ENCODE measurements around the gene ABCA10. TPM values are rescaled to one million over a fixed set of nuclear protein-coding genes. Genes with fewer than 3 reads are reported as not detected.
"Not testable (repeated sequence)": the region's sequence is repeated elsewhere in the genome, so short reads cannot be mapped to it uniquely, and the experiment has no call there.

The ABCA10 gene
- total RNA-seq, 1 donor from 2014 or later = 0.60 TPM

DNA sequence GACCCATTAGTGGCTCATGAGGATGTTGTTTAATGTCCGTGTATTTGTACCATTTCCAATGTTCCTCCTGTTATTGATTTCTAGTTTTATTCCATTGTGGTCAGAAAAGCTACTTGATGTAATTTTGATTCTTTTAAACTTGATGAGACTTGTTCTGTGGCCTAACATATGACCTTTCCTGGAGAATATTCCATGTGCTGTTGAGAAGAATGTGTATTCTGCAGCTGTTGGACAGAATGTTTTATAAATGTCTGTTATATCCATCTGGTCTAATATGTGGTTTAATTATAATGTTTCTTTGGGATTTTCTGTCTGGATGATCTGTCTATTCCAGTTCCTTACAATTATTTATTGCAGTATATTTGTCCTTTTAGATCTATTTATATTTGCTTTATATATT, 2.9 kb upstream of the ABCA10 start:
- no peak for DNase-seq (ENCODE audit: low read depth in 2 of 2)

GRCh38 chr17:69230939-69231338, 2.3 kb upstream of the ABCA10 start:
- no peak for DNase-seq (ENCODE audit: low read depth in 2 of 2)

GRCh38 chr17:69228018-69228417, 606 bp downstream of the ABCA10 start:
- DNase-seq (ENCODE audit: low read depth in 2 of 2) = no peak

GRCh38 chr17:69227541-69227940, 1.1 kb downstream of the ABCA10 start:
- DNase-seq (ENCODE audit: low read depth in 2 of 2) = no peak

DNA sequence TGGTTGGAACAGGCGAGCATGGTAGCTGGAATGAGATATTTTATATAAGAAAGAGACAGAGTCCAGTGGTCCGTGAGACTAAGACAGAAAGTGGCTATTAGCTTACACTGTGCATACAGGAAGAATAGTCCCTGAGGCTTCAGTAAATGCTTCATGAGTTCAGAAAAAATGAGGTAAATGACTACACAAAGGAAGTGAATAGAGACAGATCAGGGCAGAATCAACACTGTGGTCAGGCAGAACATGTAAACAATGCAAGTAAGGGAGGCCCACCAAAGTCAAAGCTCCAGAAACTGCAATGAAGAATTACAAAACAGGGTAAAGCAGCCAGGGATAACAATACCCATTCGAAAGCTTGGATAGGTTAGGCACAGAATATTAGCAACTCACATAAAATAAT, 4.8 kb downstream of the ABCA10 start:
- DNase-seq (ENCODE audit: low read depth in 2 of 2) = peak in 1 of 2 donors; percentile 80

DNA sequence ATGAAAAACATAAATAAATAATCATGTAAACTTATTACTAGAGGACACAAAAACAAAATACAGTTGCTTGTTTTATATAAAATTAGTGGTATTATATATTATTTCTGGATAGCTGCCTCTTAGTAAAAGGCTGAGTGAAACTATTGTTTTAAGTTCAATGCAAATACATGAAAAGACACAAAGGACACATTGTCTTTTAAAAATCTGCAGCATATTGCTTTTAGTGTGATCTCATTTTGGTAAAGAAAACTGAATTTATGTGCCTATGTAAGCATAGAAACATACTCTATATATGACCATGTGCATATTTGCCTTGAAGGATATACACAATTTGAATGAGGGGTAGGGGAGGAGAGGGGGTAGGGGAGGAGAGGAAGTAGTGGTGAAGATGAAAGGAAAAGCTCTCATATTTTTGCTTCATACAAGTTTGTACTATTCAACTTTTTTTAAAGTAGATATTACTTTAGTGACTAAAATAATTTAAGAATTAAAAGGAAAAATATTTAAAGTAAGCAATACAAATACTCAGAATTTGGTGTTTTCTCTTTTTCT, 5.8 kb downstream of the ABCA10 start:
- no peak for DNase-seq (ENCODE audit: low read depth in 2 of 2)

DNA sequence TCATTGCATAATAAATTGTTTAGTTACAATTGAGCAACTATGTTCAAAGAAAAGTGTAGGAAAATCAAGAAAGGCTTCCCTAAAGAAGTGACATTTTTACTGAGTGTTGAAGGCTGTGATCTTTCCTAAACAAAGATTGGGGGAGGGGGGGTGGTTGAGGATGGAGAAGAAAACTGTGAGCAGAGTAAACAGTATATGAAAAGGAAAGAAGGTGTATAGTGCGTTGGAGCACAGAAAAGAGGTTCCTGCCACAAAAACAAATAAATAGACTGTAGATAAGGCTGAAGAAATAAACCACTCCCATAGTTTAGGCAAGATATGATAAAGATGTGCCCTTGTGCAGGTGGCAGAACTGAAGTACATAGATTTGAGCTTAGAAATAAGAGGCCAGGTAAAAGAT, 8.5 kb downstream of the ABCA10 start:
- no peak for DNase-seq (ENCODE audit: low read depth in 2 of 2)

GRCh38 chr17:69218986-69219385, 9.6 kb downstream of the ABCA10 start:
- no peak for DNase-seq (ENCODE audit: low read depth in 2 of 2)

- no peak for DNase-seq (ENCODE audit: low read depth in 2 of 2)
These were observed 15.4 kb downstream of the ABCA10 start for GRCh38 chr17:69213059-69213813.

GRCh38 chr17:69208640-69209039, 20.0 kb downstream of the ABCA10 start:
- DNase-seq (ENCODE audit: low read depth in 2 of 2) = no peak

DNA sequence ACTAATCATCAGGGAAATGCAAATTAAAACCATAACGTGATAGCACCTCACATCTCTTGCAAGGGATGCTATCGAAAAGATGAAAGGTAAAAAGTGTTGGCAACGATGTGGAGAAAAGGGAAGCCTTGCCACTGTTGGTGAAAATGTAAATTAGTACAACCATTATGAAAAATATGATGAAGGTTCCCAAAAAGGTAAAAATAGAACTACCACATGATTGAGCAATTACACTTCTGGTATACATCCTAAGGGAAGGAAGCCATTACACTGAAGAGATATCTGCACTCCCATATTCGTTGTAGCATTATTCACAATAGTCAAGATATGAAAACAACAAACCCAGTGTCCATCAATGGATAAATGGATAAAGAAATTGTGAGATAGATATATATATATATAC, 21.5 kb downstream of the ABCA10 start:
- no peak for DNase-seq (ENCODE audit: low read depth in 2 of 2)

DNA sequence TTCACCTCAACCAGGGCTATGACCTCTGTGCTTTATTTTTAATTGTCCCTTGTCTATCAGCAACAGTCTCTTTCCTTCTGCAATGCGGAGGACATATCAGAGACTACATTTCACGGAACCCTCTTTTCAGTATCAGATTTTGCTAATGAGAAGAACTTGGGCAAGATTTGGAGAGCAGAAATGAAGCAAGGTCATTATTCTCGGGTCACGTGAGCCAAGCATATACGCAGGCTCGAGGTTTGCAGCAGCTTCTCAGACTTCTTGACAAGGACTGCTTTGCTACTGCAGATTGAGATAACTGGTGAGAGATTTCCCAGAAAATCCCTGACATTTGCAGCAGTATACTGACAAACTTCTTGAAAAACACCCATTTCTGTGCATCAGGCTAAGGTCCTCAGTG, 30.4 kb downstream of the ABCA10 start:
- DNase-seq (ENCODE audit: low read depth in 2 of 2) = no peak

- DNase-seq (ENCODE audit: low read depth in 2 of 2) = not testable (repeated sequence)
These were observed 32.4 kb downstream of the ABCA10 start for GRCh38 chr17:69196105-69196653.

DNA sequence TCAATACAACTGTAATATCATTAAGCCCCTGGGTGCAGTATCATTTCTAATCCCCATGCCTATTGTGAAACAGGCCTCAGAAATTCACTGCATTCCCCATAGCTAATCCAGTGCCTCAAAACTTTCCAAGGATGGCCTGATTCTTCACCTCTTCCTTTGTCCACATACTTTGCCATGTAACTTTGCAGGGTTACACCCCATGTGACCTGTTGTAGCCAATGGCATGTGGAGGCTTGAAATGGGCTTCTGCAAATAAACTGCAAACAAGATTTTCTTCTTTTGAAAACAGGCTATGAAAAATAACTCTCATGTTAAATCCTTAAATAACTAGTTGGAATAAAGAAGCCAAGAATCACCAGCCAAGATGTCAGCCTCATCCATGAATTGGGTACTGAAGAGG, 35.9 kb downstream of the ABCA10 start:
- no peak for DNase-seq (ENCODE audit: low read depth in 2 of 2)

GRCh38 chr17:69188796-69189195, 39.8 kb downstream of the ABCA10 start:
- DNase-seq (ENCODE audit: low read depth in 2 of 2) = no peak

GRCh38 chr17:69188064-69188463, 40.6 kb downstream of the ABCA10 start:
- peak in 1 of 2 donors; percentile 22 for DNase-seq (ENCODE audit: low read depth in 2 of 2)

DNA sequence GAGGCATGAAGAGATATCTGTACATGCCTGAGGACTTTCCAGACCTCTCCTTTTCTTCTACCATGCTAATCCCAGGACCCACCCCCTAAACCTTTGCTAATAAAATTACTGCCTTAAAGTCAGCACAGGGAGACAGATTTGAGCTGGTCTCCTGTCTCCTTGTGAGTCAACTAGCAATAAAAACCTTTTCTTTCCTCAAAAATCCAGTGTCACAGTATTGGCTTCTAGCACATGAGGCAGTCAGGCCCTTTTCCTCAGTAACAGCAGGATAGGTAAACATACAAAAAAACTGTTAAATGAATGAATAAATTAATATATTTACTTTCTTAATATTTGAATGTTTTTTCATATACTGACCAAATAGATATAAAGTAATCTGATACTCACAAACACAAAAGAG, 41.3 kb downstream of the ABCA10 start:
- no peak for DNase-seq (ENCODE audit: low read depth in 2 of 2)

- DNase-seq (ENCODE audit: low read depth in 2 of 2) = peak in 1 of 2 donors; percentile 20
These were observed 49.2 kb downstream of the ABCA10 start for GRCh38 chr17:69179227-69179952.

DNA sequence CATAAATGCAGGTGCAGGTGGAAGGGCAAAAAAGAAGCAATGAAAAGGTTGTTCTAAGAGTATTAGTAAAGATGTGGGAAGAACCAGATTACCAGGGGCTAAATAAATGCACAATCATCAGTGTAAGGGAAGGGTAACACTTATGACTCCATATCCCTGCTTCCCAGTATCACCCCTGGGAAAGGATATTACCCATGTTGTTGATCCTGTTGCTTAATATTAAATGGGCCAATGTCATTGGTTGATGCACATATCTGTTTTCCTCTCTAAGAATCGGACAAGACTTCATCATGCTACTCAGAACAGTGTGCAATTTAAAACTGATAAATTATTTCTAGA, 52.2 kb downstream of the ABCA10 start:
- DNase-seq (ENCODE audit: low read depth in 2 of 2) = no peak

GRCh38 chr17:69175625-69176456, 52.8 kb downstream of the ABCA10 start:
- peak in 1 of 2 donors; percentile 73 for DNase-seq (ENCODE audit: low read depth in 2 of 2)

GRCh38 chr17:69175262-69175624, 53.4 kb downstream of the ABCA10 start:
- DNase-seq (ENCODE audit: low read depth in 2 of 2) = no peak

- DNase-seq (ENCODE audit: low read depth in 2 of 2) = no peak
These were observed 55.5 kb downstream of the ABCA10 start for GRCh38 chr17:69173118-69173517.
